HG03565 (cell line): Measurements from ENCODE around the gene LARGE1.

Experiments
- ATAC-seq: cut with Tn5 transposase; IDR thresholded peaks from one replicate; pipeline ENCODE4 v1.9.1; 2021; ENCODE audit warnings: mild to moderate bottlenecking, moderate library complexity; ENCODE audit not compliant: unreplicated experiment

LARGE1 gene

DNA sequence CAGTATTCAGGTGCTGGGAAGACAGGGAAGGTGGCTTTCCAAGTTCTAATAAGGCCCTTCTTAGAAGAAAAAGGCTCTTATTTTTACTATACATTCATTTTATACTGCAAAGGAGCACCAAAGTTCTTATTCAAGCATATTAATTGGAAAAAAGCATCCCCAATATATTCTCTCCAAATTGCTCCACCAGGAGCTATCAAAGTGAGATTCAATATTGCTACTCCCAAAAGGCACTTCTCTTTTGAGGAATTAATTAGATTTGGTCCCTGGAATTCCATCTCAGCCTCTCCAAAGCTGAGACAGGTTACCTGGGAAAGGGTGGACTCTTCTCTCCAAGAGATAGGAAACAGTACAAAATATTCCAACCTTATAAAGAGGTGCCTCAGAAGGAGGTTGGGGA, 134.1 kb downstream of the LARGE1 start:
- ATAC-seq = no peak

DNA sequence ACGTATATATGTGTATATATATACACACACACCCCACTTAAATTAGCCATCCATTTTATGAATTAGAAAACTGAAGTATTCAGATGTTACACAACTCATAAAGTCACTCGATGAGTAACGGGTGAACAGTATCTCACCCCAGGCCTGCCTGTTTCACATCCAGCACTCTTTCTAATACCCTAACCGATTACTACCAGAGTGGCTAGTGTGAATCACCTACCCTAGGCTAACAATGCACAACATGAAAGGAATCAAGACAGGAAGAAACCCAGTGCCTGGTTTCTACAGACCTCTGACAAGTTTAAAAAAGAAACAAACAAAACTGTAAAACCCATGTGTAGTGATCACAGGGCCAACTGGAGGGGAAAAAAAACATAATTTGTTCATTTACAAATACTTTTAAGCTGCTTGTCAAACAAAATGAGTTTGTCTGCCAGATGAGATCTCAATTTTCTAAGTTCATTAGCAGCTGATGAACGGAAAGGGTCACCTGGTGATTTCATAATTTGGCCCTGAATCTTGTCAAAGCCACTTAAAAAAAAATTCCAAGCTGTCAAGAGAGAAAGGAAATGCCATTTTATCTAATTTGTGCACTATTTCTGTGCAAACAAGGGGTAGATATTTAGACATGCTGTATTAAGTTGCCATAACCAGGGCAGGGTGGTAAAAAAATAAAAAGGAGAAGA, 134.8 kb downstream of the LARGE1 start:
- no peak for ATAC-seq

DNA sequence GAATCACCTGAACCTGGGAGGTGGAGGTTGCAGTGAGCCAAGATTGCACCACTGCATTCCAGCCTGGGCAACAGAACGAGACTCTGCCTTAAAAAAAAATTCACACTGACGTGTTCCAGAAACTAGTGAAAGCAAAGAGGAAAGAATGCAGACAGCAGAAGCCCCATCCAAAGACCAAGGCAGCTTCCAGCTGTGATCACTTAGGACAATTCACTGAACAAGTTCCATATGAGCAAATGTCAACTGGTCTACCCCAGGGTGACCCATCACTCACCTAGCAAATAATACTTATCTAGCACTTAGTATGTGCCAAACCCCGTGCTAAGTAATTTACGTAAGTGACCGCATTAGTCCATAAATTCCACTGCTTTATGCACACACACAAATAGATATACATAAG, 138.9 kb downstream of the LARGE1 start:
- no peak for ATAC-seq

GRCh38 chr22:33780531-33781136, 139.6 kb downstream of the LARGE1 start:
- ATAC-seq = no peak

DNA sequence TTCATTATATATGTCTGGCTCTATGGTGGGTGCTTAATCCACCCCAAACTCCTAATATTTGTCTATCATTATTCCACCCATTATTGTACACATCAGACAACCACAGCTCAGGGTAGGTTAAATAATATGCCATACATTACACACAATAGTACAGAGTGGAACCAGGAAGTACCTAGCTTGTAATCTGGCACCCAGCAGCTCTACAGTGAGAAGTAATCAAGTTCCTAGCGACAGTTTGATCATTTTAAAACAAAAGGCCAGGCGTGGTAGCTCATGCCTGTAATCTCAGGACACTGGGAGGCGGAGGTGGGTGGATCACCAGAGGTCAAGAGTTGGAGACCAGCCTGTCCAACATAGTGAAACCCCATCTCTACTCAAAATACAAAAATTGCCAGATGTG, 141.0 kb downstream of the LARGE1 start:
- no peak for ATAC-seq

DNA sequence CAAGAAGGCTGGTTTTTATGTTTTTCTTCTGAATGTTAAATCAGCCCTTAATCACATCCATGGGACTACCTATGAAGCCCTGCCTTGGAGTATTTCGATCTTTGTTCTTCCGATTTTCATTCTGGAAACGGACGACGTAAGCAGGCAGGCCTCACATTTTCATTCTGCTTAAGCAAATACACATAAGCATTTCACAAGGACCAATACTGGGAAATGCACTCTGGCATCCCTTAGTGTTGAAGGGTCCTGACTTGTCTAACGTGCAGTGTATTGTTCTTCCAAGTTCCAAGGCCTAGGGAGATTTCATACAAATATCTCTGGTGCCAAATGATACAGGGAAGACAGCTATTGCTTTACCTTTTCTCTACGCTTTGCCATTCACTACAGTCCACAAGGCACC, 143.8 kb downstream of the LARGE1 start:
- no peak for ATAC-seq

DNA sequence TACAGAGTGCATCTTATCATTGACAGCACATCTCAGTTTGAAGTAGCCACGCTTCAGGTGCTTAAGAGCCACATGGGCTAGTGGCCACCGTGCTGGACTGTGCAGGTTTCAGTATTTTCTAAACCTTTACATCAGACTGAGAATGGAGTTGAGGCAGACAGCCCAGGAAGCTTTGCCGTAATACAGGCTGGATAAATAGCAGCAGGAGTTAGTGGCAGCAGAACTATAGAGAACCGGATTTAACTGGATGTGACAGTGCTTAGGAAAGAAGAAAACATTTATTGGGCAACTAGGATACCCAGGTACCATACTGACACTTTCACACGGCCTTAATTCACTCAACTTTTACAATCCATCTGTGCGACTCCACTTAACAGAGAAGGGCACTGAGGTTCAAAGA, 145.5 kb downstream of the LARGE1 start:
- no peak for ATAC-seq

- no peak for ATAC-seq
These were observed 147.5 kb downstream of the LARGE1 start for GRCh38 chr22:33772745-33773144.

DNA sequence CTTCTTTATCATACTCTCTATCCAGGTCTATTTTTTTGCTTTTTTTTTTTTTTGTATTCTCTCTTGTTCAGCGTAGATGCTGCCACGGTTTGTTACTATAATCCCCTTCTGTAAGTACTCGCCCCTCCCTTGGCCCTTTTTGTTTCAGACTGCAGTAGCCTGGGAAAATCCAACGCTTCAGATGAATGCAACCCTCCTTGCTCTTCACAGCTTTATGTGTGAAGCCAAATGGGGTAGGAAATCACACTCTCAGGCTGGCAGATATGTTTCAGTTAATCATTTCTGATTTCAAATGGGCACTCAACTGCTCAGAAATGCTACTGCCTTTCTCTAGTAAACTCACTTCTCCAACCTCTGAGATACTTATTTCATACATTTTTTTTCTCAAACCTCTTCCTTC, 149.1 kb downstream of the LARGE1 start:
- ATAC-seq = no peak

- ATAC-seq = no peak
These were observed 149.6 kb downstream of the LARGE1 start for GRCh38 chr22:33770723-33771122.

GRCh38 chr22:33766091-33766490, 154.2 kb downstream of the LARGE1 start:
- ATAC-seq = no peak

GRCh38 chr22:33758961-33759360, 161.3 kb downstream of the LARGE1 start:
- ATAC-seq = no peak

DNA sequence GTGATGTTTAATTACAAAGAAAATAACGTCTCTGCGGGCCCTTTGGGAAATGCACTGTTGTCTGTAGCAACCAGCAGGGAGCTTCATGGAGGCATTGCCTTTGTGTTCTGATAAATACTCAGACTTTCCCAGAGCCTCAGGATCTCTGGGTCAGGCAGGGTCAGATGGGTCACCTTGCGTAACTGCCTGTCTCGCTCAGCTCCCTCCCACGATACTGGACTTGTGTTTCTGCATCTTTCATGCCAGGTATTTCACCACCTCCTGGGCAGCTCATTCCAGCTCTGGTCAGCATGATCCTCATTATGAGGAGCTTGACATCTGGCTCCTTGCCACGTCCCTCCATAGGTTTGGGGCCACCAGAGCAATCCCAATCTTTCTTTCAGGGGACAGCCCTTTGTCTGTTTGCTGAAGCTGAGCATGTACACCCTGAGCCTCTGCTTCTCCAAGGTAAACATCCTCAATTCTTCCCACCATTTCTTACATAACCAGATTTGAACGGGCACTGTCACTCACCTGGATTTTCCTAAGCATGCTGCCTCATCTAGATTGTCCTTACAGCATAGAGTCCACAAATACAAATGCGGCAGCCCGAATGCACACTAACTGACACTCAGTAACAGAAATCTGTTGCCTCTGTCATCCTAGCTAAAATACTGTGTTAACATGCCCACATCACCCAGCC, 162.3 kb downstream of the LARGE1 start:
- ATAC-seq = no peak

- ATAC-seq = no peak
These were observed 163.1 kb downstream of the LARGE1 start for GRCh38 chr22:33757041-33757801.

DNA sequence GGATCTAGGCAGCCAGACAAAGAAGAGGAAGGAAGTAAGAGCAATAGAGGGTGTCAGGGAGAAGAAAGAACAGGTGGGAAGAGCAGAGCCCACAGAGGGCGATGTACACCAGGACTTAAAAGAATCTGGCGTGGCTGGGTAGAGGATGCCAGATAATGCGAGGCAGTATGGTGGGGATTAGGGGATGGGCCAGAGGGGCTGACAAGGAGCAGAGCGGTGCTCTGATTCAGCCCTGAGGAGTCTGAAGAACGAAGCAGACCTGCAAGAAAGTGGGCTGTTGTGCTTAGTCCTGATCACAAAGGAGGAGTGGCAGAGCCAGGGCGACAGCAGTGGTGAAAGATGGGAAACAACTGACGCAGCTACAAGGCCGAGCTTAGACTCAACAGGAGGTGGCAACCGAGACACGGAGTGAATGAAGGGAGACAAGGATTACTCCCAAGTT, 163.7 kb downstream of the LARGE1 start:
- ATAC-seq = no peak

GRCh38 chr22:33748714-33749113, 171.6 kb downstream of the LARGE1 start:
- no peak for ATAC-seq

- no peak for ATAC-seq
These were observed 172.6 kb downstream of the LARGE1 start for GRCh38 chr22:33747576-33748180.

- no peak for ATAC-seq
These were observed 173.2 kb downstream of the LARGE1 start for GRCh38 chr22:33747029-33747428.

GRCh38 chr22:33746501-33746928, 173.8 kb downstream of the LARGE1 start:
- ATAC-seq = no peak

GRCh38 chr22:33745501-33745900, 174.8 kb downstream of the LARGE1 start:
- no peak for ATAC-seq

- ATAC-seq = no peak
These were observed 176.5 kb downstream of the LARGE1 start for GRCh38 chr22:33743756-33744155.
